Stomach (tissue), 4 donors: ENCODE results near the gene RTN4R.

Source experiments
- CTCF ChIP-seq, 7 experiments: fragments of 450-650 bp in 4 of 7; fragments of 200-600 bp in 3 of 7; sonication (generic) in 3 of 7; IDR thresholded peaks; one replicate each; pipeline ENCODE4 v1.5.1; 2016 to 2019; ENCODE audit warnings: antibody characterized with exemption in 7 of 7, control low read depth in 2 of 7, mild to moderate bottlenecking in 1 of 7
- EP300 ChIP-seq: sonication (generic); formaldehyde crosslinking; IDR thresholded peaks from one replicate; pipeline ENCODE4 v1.6.1; 2017; ENCODE audit warnings: antibody characterized with exemption
- POLR2AphosphoS5 ChIP-seq, 3 donors: sonication (generic); formaldehyde crosslinking; IDR thresholded peaks; one replicate each; pipeline ENCODE4 v1.6.1; 2016; ENCODE audit warnings: antibody characterized with exemption in 3 of 3

GRCh38 chr22:20214853-20215252 lies 53.3 kb downstream of the RTN4R start:
- TF ChIP-seq CTCF (IDR thresholded peaks at IDR 0.05) (no peak), EP300 (no peak), POLR2AphosphoS5 (IDR thresholded peaks at IDR 0.05) (no peak)
